NOMO-1 (cell line): ENCODE data around the gene SMAD5.

ENCODE experiments used
- DNase-seq, 2 experiments: peaks; one replicate each; lab custom pipeline; 2025; ENCODE audit not compliant: unreplicated experiment in 2 of 2; lab: John Stamatoyannopoulos, UW

Gene SMAD5

DNA sequence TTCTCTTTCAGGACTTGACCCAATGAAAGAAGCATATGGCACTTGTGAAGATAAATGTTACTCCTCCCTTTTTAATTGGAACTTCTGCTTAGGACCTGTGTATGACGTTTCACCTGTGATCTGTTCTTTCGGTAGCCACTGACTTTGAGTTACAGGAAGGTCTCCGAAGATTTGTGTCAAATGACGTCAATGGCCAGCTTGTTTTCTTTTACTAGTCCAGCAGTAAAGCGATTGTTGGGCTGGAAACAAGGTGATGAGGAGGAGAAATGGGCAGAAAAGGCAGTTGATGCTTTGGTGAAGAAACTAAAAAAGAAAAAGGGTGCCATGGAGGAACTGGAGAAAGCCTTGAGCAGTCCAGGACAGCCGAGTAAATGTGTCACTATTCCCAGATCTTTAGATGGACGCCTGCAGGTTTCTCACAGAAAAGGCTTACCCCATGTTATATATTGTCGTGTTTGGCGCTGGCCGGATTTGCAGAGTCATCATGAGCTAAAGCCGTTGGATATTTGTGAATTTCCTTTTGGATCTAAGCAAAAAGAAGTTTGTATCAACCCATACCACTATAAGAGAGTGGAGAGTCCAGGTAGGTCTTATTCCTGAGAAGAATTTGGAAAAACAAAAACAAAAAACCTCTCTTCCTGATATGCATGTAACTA, 21.1 kb downstream of the SMAD5 start:
- no peak for DNase-seq

- no peak for DNase-seq
Measured at GRCh38 chr5:136155078-136155477, 22.4 kb downstream of the SMAD5 start.

GRCh38 chr5:136155761-136156160, 23.1 kb downstream of the SMAD5 start:
- DNase-seq, result no peak

DNA sequence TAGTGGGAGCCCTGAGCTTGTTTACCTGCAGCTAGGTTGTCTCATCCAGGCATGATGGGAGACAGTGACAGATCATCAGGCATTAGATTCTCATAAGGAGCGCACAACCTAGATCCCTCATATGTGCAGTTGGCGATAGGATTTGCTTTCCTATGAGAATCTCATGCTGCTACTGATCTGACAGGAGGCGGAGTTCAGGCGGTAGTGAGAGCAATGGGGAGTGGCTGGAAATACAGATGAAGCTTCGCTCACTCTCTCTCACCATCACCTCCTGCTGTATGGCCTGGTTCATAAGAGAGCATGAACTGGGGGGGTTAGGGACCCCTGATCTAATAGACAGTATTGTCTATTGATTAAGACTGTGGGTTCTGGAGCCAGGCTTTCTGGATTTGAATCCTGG, 24.9 kb downstream of the SMAD5 start:
- DNase-seq, result no peak

DNA sequence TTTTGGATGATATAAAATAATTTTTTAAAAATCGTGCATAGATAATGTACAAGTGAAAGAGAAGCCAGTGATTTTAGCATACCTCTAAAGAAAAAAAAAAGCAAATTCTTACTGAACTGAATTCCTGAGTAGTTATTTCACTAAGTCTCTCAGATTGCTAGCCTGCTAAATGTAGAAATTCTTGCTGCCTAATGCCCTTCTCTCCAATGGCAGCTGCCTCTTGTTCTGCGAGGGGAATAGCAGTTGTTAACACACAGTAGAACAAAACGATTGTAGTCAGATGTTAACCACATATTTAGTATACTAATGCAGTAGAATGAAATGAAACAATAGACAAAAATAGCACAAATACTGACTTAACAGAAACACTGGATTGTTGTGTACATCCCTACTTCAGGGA, 26.8 kb downstream of the SMAD5 start:
- no peak for DNase-seq

GRCh38 chr5:136162008-136162407, 29.4 kb downstream of the SMAD5 start:
- DNase-seq, result no peak

DNA sequence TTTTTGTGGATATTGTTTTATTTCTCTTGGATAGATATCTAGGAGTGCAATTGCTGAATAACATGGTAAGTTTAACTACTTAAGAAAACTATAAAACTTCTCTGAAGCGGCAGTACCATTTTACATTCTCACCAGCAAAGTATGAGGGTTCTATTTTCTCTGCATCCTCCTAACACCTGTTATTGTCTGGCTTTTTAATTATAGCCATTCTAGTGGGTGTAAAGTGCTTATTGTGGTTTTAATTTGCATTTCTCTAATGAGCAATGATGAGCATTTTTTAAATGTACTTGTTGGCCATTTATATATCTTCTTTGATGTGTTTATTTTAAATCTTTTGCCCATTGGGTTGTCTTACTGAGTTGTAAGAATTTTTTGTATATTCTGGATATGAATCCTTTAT, 31.6 kb downstream of the SMAD5 start:
- DNase-seq, result no peak

GRCh38 chr5:136166909-136167308, 34.3 kb downstream of the SMAD5 start:
- DNase-seq, result peak; percentile 30 to 64

DNA sequence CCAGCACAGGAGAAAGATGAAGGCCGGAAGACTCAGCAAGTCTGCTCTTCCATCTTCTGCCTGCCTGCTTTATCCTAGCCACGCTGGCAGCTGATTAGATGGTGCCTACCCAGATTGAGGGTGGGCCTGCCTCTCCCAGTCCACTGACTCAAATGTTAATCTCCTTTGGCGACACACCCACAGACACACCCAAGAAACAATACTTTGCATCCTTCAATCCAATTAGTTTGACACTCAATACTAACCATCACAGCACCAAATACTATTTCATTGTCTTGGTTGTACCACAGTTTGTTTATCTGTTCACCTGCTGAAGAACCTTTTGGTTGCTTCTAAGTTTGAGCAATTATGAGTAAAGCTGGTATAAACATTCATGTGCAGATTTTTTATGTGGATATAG, 36.6 kb downstream of the SMAD5 start:
- DNase-seq, result no peak

GRCh38 chr5:136174021-136174659, 41.5 kb downstream of the SMAD5 start:
- peak in 1 of 2 experiments; percentile 15 for DNase-seq

- no peak for DNase-seq
Measured at GRCh38 chr5:136182618-136183017, 50.0 kb downstream of the SMAD5 start.

GRCh38 chr5:136185974-136186665, 53.5 kb downstream of the SMAD5 start:
- no peak for DNase-seq

GRCh38 chr5:136186796-136187195, 54.2 kb downstream of the SMAD5 start:
- no peak for DNase-seq

DNA sequence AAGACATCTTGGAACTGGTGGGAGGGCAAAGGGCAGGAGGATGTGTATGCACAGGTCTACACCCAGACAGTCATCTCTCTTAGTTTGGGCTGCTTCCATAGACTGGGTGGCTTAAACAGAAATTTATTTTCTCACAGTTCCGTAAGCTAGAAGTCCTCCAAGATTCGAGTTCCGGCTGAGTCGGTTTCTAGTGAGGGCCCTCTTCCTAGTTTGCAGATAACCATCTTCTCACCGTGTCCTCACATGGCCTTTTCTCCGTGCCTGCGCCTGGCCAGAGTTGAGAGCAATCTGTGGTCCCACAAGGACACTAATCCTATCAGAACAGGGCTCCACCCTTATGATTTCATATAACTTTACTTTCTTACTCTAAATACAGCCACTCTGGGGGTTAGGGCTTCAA, 56.2 kb downstream of the SMAD5 start:
- no peak for DNase-seq

DNA sequence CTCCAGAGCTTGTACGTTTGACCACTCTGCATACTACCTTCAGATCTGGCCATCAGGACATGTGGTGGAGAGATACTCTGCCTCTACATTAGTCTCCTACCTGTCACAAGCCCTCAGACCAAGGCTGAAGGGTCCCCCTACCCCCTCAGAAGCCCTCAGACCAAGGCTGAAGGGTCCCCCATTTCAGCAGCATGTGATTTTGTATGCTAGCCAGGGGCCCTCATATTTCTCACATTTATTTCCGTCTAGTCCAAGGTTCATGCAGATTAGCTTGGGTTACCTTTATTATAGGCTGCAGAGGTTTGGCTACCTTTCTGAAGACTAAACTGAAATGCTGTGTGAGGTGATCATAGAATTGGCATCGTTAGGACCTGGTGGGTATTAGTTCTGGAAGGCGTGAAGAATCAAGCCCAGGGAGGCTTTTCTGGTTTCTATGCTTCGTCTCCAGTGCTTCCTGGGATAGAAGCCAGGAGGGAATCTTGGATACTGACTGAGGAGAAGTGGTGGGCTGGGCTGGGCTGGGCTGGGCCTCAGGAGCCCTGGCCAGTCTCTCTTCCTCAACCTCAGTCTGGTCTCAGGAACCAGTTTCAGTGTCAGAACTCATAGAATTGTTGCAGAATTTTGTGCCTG, 57.6 kb downstream of the SMAD5 start:
- DNase-seq, result no peak

DNA sequence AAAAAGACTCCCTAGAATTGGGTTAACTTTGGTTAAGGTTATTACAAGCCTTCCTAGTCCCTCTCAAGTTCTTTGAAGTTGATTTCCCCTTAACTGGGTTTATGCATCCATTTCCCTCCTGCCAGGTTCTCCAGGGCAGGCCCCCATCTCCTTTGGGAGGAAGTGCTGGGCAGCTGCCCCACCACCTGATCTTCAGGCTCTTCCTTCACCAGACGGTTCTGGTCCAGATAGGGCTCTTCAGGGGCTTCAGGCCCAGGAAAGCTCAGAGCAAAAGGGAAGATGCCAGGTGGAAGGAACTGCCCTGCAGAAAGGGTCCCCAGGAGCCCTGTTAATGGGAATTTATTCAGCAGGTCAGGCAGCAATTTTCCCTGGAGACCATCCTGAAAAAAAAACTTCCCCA, 58.3 kb downstream of the SMAD5 start:
- no peak for DNase-seq

DNA sequence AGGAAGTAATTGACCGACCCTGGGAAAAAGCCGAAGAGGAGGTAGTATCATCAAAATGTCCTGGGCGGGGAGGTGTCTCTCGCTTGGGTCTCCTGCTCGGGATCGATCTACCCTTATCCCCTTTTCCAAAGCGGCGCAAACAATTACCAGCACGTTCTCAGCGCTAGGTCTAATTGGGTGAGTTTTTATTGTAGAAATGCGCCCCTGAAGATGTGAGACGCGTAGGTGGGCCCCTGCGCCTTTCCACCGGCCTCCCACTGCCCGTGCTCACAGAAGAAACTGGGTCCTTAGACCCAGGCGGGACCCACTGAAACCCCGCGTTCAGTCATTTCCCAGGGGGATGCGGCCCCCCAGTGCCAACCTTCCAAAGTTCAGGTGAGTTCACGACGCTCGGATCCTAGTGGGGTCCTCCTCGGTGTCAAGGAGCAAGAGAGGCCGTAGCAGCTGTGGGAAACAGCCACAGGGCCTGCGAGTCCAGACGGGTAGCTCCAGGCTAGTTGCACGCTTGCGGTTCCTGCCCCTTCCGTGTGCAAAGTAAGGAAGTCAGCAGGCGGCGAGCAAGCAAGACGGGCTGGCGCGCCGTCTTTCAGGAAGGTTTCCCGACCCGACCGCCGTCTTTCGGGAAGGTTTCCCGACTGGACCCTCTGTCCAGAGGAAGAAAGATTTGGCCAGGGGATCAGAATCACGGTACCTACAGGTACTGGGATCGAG, 58.8 kb downstream of the SMAD5 start:
- DNase-seq, result peak in 1 of 2 experiments; percentile 9

DNA sequence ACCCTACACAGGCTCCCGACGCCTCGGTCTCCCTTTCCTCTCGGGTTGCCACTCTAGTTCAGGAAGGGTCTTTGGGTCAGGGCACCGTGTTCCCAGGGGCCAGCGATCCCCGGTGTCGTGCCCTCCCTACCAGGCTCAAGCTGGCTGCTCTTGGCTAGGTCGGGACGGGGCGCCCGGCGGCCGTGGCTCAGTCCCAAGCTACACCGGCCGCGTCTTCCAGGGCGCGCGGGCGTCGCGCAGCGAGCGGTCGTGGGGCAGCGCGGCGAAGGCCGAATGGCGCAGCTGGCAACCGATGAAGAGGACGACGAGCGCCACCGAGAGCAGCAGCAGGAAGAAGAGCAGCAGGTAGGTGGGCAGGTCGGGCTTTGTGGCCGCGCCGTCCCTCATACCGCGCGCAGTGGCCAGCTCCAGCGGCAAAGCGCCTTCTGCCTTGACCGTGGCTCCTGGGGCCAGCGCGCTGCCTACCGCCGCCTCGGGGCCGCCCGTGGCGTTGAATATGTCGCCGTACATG, 59.4 kb downstream of the SMAD5 start:
- no peak for DNase-seq

DNA sequence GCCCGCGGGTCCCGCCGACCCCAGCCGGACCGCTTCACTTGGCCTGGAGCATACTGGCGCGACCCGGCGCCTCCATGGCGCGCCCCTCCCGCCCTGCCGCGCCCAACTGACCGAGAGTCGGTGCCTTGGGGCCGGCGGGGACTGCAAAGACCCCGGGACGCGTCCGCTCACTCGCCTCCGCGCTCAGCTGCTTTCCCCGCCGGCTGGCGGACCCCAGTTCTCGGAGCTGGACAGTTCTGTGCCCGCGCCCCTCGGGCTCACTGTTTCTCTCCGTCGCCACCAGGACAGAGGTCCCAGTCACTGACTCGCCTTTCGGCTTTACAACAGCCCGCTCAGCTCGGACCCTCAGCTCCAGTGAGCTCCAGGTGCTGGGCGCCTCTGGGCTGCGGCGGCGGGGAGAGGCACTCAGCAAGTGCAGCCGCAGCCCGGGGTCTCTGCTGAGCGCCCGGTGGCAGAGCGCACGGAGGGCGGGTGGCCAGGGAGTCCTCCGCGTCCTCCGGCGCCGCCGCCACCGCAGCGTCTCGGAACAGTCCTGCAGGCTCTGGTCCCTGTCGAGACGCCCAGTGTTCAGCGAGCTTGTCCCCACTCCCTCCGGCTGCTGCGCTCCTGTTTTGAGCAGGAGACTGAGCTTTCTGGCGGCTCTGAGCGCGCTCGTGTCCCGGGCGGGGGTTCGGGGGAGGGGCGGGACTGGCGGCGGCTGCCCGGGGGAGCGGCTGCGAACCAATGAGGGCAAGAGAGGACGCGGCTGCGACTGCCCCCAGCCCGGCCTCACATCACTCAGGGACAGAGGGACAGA, 60.1 kb downstream of the SMAD5 start, which contains the start of gene SMIM32:
Gene SMIM32 (minus strand): TSS at position 637 of the 796 bp plus-strand sequence. CDS start 638 bp downstream, outside the sequence.
- DNase-seq, result no peak
